Activated CD8-positive, alpha-beta memory T cell treated with anti-CD3 and anti-CD28 coated beads, Interleukin-2, amount 50 U/mL, for 48 hours (primary cell): ENCODE data around the gene LARP6.

Experiments used
- DNase-seq: peaks from one replicate; pipeline ENCODE4 v3.0.0-alpha.2; 2020

The LARP6 gene

DNA sequence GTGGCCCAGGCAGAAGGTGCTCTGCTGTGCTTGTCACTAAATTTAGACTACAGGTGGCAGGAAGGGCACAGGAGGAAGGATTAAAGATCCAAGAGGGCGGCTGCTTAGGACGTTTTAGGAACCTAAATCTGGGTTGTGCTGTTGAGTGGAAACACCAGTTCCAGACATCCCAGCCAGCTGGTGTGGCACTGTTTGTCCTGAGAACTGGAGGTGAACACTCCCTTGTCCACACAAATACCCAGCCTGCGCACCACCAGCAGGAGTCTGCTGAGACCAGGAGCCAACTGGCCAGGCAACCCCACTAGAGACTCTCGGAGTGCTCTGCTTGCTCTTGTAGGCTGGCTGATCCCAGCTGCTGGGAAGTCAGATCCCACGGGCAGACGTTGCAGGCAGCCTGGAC, 60.3 kb downstream of the LARP6 start:
- DNase-seq = no peak

DNA sequence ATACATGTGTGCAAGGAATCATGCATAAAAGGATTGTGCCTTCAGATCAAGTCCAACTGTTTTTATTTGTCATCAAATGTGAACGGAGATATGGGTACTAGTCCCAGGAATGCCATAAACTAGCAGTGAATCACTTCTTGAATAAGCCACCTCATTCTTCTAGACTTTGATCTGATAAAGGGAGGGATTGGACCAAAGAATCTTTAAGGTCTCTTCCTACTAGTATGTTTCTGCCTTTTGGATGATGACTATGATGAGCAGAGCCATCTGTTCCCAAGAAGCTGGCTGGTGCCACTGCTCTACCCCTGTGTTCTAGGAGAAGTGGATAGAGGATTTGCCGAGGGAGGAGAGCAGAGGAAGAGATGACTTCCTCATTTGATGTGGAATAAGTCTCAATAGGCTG, 61.8 kb downstream of the LARP6 start:
- no peak for DNase-seq

DNA sequence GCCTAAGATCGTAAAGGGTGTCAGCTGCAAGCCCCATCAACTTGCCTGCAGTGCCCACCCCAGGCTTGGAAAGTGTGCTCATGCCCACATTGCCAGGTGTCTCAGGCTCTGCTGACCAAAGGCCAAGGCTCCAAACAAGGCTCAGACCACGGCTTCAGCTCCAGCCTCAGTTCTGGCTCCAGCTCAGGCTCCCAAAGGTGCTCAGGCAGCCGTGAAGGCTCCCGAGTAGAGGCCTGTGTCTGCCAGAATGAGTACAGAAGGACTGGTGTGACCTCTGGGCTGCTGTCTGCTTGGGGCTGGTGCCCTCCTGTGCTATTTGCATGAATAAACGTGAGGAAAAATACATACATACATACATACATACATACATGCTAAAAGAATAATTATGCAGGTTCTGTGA, 62.7 kb downstream of the LARP6 start:
- no peak for DNase-seq

DNA sequence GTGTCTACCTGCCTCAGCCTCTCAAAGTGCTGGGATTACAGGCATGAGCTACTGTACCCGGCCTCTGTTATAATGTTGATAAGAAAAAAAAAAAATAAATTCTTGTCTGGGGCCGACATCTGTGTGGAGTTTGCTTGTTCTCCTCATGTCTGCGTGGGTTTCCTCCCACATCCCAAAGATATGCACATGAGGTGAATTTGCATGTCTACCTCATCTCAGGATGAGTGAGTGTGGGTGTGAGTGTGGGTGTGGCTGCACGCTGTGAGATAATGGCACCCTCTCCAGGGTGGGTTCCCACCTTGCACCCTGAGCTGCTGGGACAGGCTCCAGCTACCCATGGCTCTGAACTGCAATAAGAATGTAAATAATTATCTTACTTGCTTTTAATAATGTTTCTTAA, 64.7 kb downstream of the LARP6 start:
- no peak for DNase-seq

DNA sequence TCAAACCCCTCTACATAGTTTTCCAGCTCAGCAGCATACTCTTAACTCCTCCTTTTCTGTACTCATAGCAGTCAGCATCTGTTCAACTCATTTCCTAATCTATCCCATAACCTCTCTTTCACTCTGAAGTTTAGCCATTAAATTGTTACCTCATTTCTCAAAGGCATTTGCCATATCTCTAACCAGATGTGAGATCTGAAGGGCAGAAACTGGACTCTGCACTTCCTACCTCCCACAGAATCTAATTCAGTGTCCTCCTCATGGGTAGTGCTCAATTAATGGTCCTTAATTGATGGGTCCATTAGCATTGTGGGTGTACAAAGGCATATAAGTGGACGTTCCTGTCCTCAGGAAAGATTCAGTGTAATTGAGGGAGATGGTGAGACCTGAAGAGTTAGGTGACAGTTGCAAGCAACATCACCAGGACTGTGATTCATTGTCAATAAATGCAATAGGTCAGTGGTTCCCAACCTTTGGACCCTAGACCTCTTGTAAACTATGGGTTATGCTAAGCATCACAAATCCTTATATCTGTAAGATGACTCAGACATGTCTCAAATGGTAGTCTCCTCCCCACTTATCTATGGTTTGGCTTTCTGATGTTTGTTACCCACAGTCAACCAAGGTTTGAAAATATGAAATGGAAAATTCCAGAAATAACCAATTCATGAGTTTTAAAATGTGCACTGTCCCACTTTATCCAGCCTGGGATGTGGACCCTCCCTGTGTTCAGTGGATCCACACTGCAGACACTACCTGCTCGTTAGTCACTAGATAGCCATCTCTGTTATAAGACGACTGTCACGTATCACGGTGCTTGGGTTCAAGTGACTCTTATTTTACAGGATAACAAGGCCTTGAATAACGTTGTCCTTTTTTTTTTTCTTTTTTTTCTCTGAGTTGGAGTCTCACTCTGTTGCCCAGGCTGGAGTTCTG, 65.6 kb downstream of the LARP6 start:
- DNase-seq = no peak

DNA sequence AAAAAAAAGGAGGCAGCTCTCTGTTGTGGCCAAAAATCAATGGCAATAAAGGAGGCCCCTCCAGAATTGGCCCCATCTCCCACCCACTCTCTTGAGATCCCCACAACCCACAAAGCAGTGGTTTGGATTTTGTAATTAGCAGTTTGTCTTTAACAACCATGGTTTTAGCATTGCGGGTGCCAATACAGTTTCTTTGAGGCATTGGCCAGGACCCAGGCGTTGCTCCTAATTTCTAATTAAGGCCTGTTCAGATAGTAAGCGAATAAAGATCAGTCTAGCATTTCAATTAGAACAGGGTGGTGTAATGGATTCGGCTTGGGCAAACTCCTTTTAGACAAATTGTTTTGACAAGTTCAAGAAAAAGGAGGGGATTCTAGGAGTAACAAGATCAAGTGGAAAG, 67.0 kb downstream of the LARP6 start:
- DNase-seq = no peak

DNA sequence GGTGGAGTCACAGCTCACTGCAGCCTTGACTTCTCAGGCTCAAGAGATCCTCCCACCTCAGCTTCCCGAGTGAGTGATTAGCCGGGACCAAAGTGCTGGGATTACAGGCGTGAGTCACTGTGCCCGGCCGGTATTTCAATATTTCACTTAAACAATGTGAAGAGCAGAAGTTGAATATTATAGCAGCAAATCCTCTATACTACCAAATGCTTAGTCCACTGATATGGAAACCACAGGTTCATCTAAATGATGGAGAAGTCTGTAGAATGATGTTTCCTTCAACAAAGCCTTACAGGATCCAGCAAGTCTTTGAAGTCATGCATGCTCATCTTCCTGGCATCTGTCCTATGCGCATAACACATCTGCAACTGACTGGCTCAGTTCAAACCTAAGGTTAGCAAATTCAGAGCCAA, 70.3 kb downstream of the LARP6 start:
- no peak for DNase-seq

DNA sequence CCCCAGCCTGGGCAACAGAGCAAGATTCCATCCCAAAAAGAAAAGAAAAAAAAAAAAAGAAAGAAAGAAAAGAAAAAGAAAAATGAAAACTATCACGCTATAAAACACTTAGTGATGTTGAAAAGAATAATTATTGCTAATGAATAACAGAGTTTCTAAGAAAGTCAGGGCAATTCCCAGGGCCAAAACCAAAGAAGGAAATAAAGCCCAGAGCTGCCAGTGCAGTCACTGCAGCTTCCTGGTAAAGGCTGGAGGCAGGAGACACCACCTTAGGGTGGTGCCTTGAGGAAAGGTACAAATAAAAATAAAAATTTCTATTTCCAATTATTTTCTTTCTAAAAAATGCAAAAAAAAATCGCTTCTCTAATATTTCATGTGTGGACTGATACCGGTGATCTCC, 70.9 kb downstream of the LARP6 start:
- no peak for DNase-seq

DNA sequence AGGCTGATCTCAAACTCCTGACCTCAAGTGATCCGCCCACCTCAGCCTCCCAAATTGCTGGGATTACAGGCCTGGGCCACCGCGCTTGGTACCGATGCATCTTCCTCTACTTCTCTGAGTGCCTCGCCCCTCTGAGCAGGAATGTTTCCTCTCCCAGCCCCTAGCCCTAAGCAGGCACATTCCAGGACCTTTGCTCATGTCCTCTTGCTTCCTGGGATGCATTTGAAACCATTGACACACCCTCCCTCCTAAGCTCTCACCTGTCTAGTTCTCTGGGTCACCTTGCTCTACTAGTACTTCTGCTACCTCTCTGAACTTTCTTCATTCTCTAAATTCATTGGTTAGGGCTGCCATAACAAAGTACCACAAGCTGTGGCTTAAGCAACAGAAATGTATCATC, 72.7 kb downstream of the LARP6 start:
- DNase-seq = no peak
